ENCODE data around the gene UBE3C. TPM values are rescaled to one million over a fixed set of nuclear protein-coding genes. Genes with fewer than 3 reads are reported as not detected.

UBE3C gene
- total and polyA plus RNA-seq, 2 of the 13 experiments (the other 11 are each of a cell fraction or from before 2014, with no cell fraction given), result 27.0 to 48.2 TPM

GRCh38 chr7:157313645-157314044, 174.9 kb downstream of the UBE3C start:
- Histone ChIP-seq H3K36me3 (replicated peaks in 1 of 2; ENCODE audit: control insufficient read depth in 1 of 2, insufficient read depth in 2 of 2, low read length in 2 of 2) (no peaks in the 10 kb centered on the region), H3K27ac (ENCODE audit: extremely low read length, insufficient read depth, low read length) (no peak overlapping the region), H3K4me2 (ENCODE audit: low read depth, low read length) (no peak overlapping the region), H3K27me3 (ENCODE audit: control insufficient read depth in 1 of 2, insufficient read depth in 2 of 2, low read length in 2 of 2) (peaks cover 0 to 1% of the 10 kb centered on the region in 2 experiments; a peak in 1 of 5 replicates), H3K4me1 (ENCODE audit: insufficient read depth, low read length) (peaks cover 50% of the 10 kb centered on the region), H4K20me1 (ENCODE audit: insufficient read depth, low read length) (no peaks in the 10 kb centered on the region), H3K79me2 (ENCODE audit: insufficient read depth, low read length) (no peaks in the 10 kb centered on the region), H2AFZ (ENCODE audit: low read length) (no peak overlapping the region), H3K9ac (ENCODE audit: insufficient read depth, low read depth, low read length) (no peak overlapping the region), H3K9me3 (ENCODE audit: low read length) (no peaks in the 10 kb centered on the region), H3K4me3 (replicated peaks in 1 of 3; ENCODE audit: insufficient read depth in 1 of 3, low read depth in 2 of 3, low read length in 3 of 3) (no peak overlapping the region)
- no peak for DNase-seq (ENCODE audit: low spot score)
- CTCF ChIA-PET (ENCODE audit: low intra/inter-chr PET ratio, low total read pairs), result no interaction called here
- WGBS (ENCODE audit: low lambda C conversion rate), result 54% methylated on average over 14 of the region's 15 CpGs
- POLR2A ChIA-PET, result no interaction called here
- in situ Hi-C loops (cut with HindIII; ENCODE audit: extremely low pct_ligation_motif_present, low pct_unique_long_range_greater_than_20kb) (no loop called here), intact Hi-C loops (cut with micrococcal nuclease; ENCODE audit: unreplicated experiment) (no loop called here)
- BruUV-seq (replicated peaks), result no TSS peak
- 0 out of 2 replicates have a peak, but pooled peaks have one; percentile 3 for TF ChIP-seq MAFF (IDR thresholded peaks at IDR 0.05; ENCODE audit: low read depth, low read length)
- peak in 1 of 2 experiments; percentile 13; a peak in 1 of 4 replicates for TF ChIP-seq MAFK (conservative IDR thresholded peaks at IDR 0.05 in 1 of 2, IDR thresholded peaks at IDR 0.05 in 1 of 2; ENCODE audit: low read length in 2 of 2)
- no peak for TF ChIP-seq RAD21 (CRISPR knock-in tag; IDR thresholded peaks at IDR 0.05)
- TF ChIP-seq ZNF205 (CRISPR knock-in tag; IDR thresholded peaks at IDR 0.05), result no peak
- no peak for FAIRE-seq
- ATAC-seq, result no peak

- ATAC-seq (peak; percentile 59), FAIRE-seq (no peak), DNase-seq (ENCODE audit: low spot score) (no peak)
- POLR2A ChIA-PET, result interaction anchor here (0.9 to 1.4 kb wide), 2 partner anchors 18 to 32 kb away, joined by 3 to 5 read pairs; partner anchors contain the start of gene DNAJB6
- CTCF ChIA-PET (ENCODE audit: low intra/inter-chr PET ratio, low total read pairs), result no interaction called here
- peak overlapping the region; percentile 77 for H3K4me2 ChIP-seq (ENCODE audit: low read depth, low read length)
- H3K4me3 ChIP-seq (replicated peaks in 1 of 3; ENCODE audit: insufficient read depth in 1 of 3, low read depth in 2 of 3, low read length in 3 of 3), result peak overlapping the region; percentile 42 to 66 (median 43)
- peaks cover 53% of the 10 kb centered on the region for H3K4me1 ChIP-seq (ENCODE audit: insufficient read depth, low read length)
- peaks cover 0 to 1% of the 10 kb centered on the region in 2 experiments; a peak in 1 of 5 replicates for H3K27me3 ChIP-seq (ENCODE audit: control insufficient read depth in 1 of 2, insufficient read depth in 2 of 2, low read length in 2 of 2)
- 13% methylated on average over 13 of the region's 14 CpGs for WGBS (ENCODE audit: low lambda C conversion rate)
- H2AFZ ChIP-seq (ENCODE audit: low read length), result peak overlapping the region; percentile 91
- no peaks in the 10 kb centered on the region for H3K79me2 ChIP-seq (ENCODE audit: insufficient read depth, low read length)
- no peaks in the 10 kb centered on the region for H3K9me3 ChIP-seq (ENCODE audit: low read length)
- intact Hi-C loops (cut with micrococcal nuclease; ENCODE audit: unreplicated experiment) (no loop called here), in situ Hi-C loops (cut with HindIII; ENCODE audit: extremely low pct_ligation_motif_present, low pct_unique_long_range_greater_than_20kb) (no loop called here)
- H3K36me3 ChIP-seq (replicated peaks in 1 of 2; ENCODE audit: control insufficient read depth in 1 of 2, insufficient read depth in 2 of 2, low read length in 2 of 2), result no peaks in the 10 kb centered on the region
- H4K20me1 ChIP-seq (ENCODE audit: insufficient read depth, low read length), result no peaks in the 10 kb centered on the region
- peak overlapping the region; percentile 50 for H3K9ac ChIP-seq (ENCODE audit: insufficient read depth, low read depth, low read length)
- H3K27ac ChIP-seq (ENCODE audit: extremely low read length, insufficient read depth, low read length), result peak overlapping the region; percentile 51
- BruUV-seq (replicated peaks), result no TSS peak
- no peak for TF ChIP-seq ZNF512 (CRISPR knock-in tag; IDR thresholded peaks at IDR 0.05)
- TF ChIP-seq, protein P1, sequence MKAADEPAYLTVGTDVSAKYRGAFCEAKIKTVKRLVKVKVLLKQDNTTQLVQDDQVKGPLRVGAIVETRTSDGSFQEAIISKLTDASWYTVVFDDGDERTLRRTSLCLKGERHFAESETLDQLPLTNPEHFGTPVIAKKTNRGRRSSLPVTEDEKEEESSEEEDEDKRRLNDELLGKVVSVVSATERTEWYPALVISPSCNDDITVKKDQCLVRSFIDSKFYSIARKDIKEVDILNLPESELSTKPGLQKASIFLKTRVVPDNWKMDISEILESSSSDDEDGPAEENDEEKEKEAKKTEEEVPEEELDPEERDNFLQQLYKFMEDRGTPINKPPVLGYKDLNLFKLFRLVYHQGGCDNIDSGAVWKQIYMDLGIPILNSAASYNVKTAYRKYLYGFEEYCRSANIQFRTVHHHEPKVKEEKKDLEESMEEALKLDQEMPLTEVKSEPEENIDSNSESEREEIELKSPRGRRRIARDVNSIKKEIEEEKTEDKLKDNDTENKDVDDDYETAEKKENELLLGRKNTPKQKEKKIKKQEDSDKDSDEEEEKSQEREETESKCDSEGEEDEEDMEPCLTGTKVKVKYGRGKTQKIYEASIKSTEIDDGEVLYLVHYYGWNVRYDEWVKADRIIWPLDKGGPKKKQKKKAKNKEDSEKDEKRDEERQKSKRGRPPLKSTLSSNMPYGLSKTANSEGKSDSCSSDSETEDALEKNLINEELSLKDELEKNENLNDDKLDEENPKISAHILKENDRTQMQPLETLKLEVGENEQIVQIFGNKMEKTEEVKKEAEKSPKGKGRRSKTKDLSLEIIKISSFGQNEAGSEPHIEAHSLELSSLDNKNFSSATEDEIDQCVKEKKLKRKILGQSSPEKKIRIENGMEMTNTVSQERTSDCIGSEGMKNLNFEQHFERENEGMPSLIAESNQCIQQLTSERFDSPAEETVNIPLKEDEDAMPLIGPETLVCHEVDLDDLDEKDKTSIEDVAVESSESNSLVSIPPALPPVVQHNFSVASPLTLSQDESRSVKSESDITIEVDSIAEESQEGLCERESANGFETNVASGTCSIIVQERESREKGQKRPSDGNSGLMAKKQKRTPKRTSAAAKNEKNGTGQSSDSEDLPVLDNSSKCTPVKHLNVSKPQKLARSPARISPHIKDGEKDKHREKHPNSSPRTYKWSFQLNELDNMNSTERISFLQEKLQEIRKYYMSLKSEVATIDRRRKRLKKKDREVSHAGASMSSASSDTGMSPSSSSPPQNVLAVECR (CRISPR knock-in tag; IDR thresholded peaks at IDR 0.05; ENCODE audit: borderline replicate concordance), result 0 out of 2 replicates have a peak, but pooled peaks have one; percentile 32
- TF ChIP-seq POLR2AphosphoS5 (IDR thresholded peaks at IDR 0.05; ENCODE audit: low read depth, low read length), result 0 out of 2 replicates have a peak, but pooled peaks have one; percentile 17
Observed at GRCh38 chr7:157318015-157318706, 179.4 kb downstream of the UBE3C start.

Data from HepG2 (cell line).